ENCODE measurements around the gene BOD1.
A peak's percentile ranks its signal among the peaks of the same experiment; 100 is the strongest.

The BOD1 gene

GRCh38 chr5:173581408-173582215, 34.8 kb downstream of the BOD1 start:
- Mint-ChIP-seq H3K36me3 (peaks cover 10% of the 10 kb centered on the region), H3K27ac (no peak overlapping the region), H3K4me1 (ENCODE audit: low read depth) (no peaks in the 10 kb centered on the region), H3K4me3 (no peak overlapping the region), H3K9me3 (ENCODE audit: low read depth) (peaks cover 8% of the 10 kb centered on the region), H3K27me3 (peaks cover 9% of the 10 kb centered on the region)

GRCh38 chr5:173578947-173579615, 37.4 kb downstream of the BOD1 start:
- Mint-ChIP-seq H3K4me1 (ENCODE audit: low read depth) (no peaks in the 10 kb centered on the region), H3K27me3 (peaks cover 7% of the 10 kb centered on the region), H3K4me3 (no peak overlapping the region), H3K9me3 (ENCODE audit: low read depth) (peaks cover 8% of the 10 kb centered on the region), H3K36me3 (peaks cover 3% of the 10 kb centered on the region), H3K27ac (no peak overlapping the region)

DNA sequence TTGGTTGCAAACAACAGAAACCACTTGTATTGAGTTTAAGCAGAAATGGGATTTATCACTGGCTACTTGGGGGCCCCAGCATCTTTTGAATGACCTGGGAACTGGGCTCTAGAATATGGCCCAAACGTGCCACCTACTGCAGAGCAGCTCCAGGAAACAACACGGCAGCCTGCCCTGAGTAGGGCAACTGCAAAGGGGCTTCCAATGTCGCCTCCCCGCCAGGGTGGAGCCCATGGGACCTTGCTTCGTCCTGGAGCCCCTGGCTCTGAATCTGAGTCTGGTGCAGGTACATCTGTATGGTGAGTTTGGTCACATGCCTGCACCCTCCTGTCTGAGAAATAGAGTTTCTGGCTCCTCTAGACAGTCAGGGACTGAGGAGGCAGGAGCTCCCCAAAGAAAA, 38.6 kb downstream of the BOD1 start:
- H3K4me1 Mint-ChIP-seq (ENCODE audit: low read depth), result peaks cover 4% of the 10 kb centered on the region
- no peaks in the 10 kb centered on the region for H3K36me3 Mint-ChIP-seq
- H3K4me3 Mint-ChIP-seq, result no peak overlapping the region
- H3K9me3 Mint-ChIP-seq (ENCODE audit: low read depth), result peaks cover 8% of the 10 kb centered on the region
- no peak overlapping the region for H3K27ac Mint-ChIP-seq
- H3K27me3 Mint-ChIP-seq, result peaks cover 4% of the 10 kb centered on the region

- peaks cover 4% of the 10 kb centered on the region for H3K27me3 Mint-ChIP-seq
- no peak overlapping the region for H3K4me3 Mint-ChIP-seq
- peaks cover 8% of the 10 kb centered on the region for H3K9me3 Mint-ChIP-seq (ENCODE audit: low read depth)
- H3K27ac Mint-ChIP-seq, result no peak overlapping the region
- H3K36me3 Mint-ChIP-seq, result no peaks in the 10 kb centered on the region
- H3K4me1 Mint-ChIP-seq (ENCODE audit: low read depth), result peaks cover 7% of the 10 kb centered on the region
Observed at GRCh38 chr5:173577166-173577565, 39.3 kb downstream of the BOD1 start.

DNA sequence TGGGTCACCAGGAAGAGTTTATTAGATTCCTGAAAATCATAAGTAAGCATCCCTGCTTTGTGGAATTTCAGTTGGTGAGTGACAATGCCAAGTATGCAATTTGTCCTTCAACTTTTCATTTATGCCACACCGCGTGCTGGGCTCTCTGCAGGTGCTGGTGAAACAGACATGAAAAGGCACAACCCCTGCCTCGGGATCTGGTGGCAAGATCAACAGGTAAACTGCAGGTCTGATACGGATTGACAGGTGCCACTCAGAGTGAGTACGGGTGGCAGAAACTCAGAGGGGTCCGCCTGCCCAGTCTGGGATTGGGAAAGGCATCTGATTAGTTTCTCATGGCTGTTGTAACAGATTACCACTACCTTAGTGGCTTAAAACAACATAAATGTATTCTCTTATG, 40.5 kb downstream of the BOD1 start:
- Mint-ChIP-seq H3K27ac (no peak overlapping the region), H3K4me1 (ENCODE audit: low read depth) (peaks cover 7% of the 10 kb centered on the region), H3K27me3 (peaks cover 4% of the 10 kb centered on the region), H3K9me3 (ENCODE audit: low read depth) (peaks cover 8% of the 10 kb centered on the region), H3K36me3 (no peaks in the 10 kb centered on the region), H3K4me3 (no peak overlapping the region)

- H3K27ac Mint-ChIP-seq, result no peak overlapping the region
- H3K4me1 Mint-ChIP-seq (ENCODE audit: low read depth), result peaks cover 7% of the 10 kb centered on the region
- H3K27me3 Mint-ChIP-seq, result peaks cover 4% of the 10 kb centered on the region
- peaks cover 8% of the 10 kb centered on the region for H3K9me3 Mint-ChIP-seq (ENCODE audit: low read depth)
- H3K4me3 Mint-ChIP-seq, result no peak overlapping the region
- H3K36me3 Mint-ChIP-seq, result no peaks in the 10 kb centered on the region
Observed at GRCh38 chr5:173574983-173575382, 41.5 kb downstream of the BOD1 start.

- Mint-ChIP-seq H3K27ac (no peak overlapping the region), H3K9me3 (ENCODE audit: low read depth) (peaks cover 2% of the 10 kb centered on the region), H3K4me1 (ENCODE audit: low read depth) (peaks cover 7% of the 10 kb centered on the region), H3K4me3 (peak overlapping the region; percentile 23), H3K36me3 (peaks cover 2% of the 10 kb centered on the region), H3K27me3 (peaks cover 4% of the 10 kb centered on the region)
Observed at GRCh38 chr5:173573126-173573960, 43.1 kb downstream of the BOD1 start.

DNA sequence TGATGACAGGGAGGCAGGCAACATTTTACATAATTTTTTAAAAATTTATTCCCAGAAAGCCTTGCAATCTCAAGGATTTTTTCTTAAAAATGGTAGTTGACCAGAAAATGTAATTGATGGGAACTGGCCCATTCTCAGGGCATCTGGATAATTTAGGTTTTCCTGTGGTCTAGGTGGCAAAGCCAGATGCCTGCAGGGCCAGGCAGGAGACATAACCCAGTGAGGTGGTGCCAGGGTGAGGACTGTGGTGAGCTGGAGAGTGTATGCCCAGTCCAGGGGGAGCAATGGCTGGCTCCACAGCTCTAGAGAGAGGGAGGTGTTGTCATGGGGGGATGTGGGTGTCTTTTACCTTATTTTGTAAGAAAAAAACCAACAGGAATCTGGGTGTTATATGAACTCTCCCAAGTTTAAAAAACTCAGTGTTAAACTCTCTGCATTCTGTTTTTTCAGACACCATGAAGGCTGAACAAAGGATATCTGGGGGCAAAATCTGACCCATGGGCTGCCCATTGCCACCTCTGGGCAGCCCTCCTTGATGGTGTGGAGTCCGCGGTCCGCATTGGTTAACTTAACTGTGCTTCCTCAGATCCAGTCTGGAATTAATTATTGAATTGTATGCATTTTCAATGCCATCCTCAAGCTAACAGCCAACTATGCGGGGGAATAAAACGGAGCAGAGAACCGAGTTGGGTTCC, 43.9 kb downstream of the BOD1 start:
- peaks cover 7% of the 10 kb centered on the region for H3K4me1 Mint-ChIP-seq (ENCODE audit: low read depth)
- no peak overlapping the region for H3K27ac Mint-ChIP-seq
- H3K27me3 Mint-ChIP-seq, result peaks cover 9% of the 10 kb centered on the region
- peaks cover 10% of the 10 kb centered on the region for H3K9me3 Mint-ChIP-seq (ENCODE audit: low read depth)
- H3K36me3 Mint-ChIP-seq, result peaks cover 4% of the 10 kb centered on the region
- H3K4me3 Mint-ChIP-seq, result peak overlapping the region; percentile 23

DNA sequence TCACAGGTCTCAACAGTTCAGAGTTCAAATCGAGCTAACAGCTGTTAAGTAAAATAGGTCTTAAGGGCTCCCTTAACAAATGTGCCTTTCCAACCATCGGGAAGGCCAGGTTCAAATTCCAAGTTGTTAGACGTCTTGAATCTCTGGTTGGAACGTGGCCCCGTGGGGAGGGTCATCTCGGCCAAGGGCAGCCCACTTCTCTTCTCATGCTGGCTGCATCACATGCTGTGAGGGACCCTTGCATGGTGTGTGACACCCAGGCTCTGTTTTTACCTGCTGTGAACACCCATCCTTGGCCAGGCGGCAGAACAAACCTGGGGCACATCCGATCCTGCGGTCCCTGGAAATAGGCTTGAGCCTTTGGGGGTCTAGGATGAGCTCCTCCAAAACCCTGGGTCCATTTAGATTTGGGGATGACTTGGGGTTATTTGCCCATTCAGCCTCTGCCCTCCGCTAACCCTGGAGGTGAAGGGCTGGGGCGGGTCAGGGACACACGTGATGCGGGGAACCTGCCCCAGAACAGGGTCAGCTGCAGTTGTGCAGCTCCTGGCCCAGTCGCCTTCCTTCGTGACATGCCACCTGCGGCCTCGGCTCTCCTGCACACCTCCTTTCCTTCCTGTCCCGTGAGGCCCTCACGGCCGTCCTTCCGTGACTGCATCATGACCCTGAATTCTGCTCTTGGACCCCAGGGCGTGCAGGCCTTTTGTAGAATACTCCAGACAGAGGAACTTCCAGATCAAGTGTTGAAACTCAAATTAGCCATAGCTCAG, 45.9 kb downstream of the BOD1 start:
- peaks cover 7% of the 10 kb centered on the region for H3K4me1 Mint-ChIP-seq (ENCODE audit: low read depth)
- H3K27ac Mint-ChIP-seq, result no peak overlapping the region
- H3K36me3 Mint-ChIP-seq, result peaks cover 4% of the 10 kb centered on the region

DNA sequence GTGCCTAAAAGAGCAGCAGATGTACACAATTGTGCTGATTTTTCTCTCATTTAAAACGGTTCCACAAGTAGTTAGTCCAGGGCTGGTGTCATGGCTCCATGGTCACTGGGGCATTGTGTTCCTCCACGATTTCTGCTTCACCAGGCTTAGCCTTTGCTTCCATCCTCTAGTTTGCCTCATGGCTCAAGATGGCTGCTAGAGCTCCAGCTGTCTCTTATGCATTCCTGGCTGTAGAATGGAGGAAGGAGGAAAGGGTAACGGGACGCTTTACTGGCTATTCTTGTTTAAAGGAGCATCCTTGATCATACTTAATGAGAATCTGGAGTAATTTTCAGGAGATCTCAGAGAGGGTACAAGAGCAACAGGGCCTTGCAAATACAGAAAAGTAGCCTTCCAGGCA, 47.7 kb downstream of the BOD1 start:
- Mint-ChIP-seq H3K4me3 (no peak overlapping the region), H3K36me3 (peaks cover 4% of the 10 kb centered on the region), H3K4me1 (ENCODE audit: low read depth) (peaks cover 7% of the 10 kb centered on the region), H3K27ac (no peak overlapping the region), H3K27me3 (peaks cover 13% of the 10 kb centered on the region), H3K9me3 (ENCODE audit: low read depth) (peaks cover 10% of the 10 kb centered on the region)

More for the DNA sequence above, 45.9 kb downstream of the BOD1 start:
- Mint-ChIP-seq H3K9me3 (ENCODE audit: low read depth) (peaks cover 10% of the 10 kb centered on the region), H3K27me3 (peaks cover 13% of the 10 kb centered on the region), H3K4me3 (no peak overlapping the region)

DNA sequence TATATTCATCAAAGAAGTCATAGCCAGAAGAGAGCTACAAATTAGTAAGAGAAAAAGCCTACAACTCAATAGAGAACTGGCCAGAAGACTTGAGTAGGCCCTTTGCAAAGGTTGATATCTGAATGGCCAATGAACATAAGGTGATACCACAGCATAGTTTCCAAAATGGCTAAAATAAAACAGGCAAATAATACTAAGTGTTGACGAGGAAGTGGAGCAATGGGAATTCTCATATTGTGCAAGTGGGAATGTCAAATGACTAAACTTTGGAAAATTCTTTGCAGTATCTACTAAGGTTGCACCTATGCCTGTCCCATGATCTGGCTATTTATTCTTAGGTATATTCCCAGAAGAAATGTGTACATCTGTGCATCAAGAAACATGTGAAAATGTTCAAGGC, 48.3 kb downstream of the BOD1 start:
- Mint-ChIP-seq H3K27ac (no peak overlapping the region), H3K27me3 (peaks cover 12% of the 10 kb centered on the region), H3K36me3 (peaks cover 4% of the 10 kb centered on the region), H3K4me3 (no peak overlapping the region), H3K4me1 (ENCODE audit: low read depth) (peaks cover 6% of the 10 kb centered on the region), H3K9me3 (ENCODE audit: low read depth) (peaks cover 10% of the 10 kb centered on the region)

DNA sequence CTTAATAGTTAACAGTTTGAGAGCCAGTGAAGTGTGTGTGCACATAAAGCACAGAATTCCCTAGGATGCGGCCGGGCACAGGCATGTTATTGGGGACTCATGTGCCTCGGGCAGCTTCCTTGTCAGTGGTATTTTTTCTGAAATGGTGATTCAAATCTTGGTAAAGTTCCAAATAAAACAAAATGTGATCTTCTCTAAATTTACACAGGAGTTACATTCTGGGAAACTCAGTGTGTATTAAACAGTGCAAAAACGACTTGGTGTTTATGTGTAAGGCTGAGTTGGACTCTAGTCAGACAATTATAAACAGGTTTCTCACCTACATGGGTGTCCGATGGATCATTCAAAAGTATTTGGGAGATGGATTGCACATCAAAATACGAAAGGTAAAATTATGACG, 48.9 kb downstream of the BOD1 start:
- Mint-ChIP-seq H3K27me3 (peaks cover 14% of the 10 kb centered on the region), H3K4me3 (no peak overlapping the region), H3K27ac (no peak overlapping the region), H3K9me3 (ENCODE audit: low read depth) (peaks cover 10% of the 10 kb centered on the region), H3K36me3 (peaks cover 4% of the 10 kb centered on the region), H3K4me1 (ENCODE audit: low read depth) (peaks cover under 1% of the 10 kb centered on the region)

DNA sequence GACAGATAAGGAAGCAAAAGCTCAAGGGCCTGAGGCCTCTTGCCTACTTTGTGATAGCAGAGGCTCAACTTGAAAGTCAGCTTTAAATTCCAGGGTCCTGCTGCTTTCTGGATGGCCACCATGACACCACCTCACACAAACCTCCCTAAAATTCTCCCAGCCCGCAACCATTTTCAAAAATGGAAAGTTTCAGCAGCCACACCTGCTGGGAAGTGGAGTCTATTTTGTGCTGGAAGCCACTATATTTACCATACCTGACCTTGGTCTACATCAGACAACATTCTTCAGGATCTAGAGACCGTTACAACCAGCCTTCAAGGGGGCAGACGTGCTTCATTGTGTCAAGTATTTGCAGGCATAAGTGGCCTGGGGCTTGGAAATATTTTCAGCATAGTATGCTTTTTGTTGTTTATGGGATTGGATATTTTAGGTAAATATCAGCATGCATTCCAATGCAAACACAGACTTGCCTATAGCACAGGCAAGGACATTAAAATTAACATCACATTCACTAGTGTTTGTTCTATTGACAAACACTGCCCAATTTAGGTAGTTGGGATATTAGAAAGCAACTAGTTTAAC, 50.9 kb downstream of the BOD1 start:
- H3K27ac Mint-ChIP-seq, result no peak overlapping the region
- H3K4me3 Mint-ChIP-seq, result no peak overlapping the region
- H3K27me3 Mint-ChIP-seq, result peaks cover 23% of the 10 kb centered on the region
- H3K4me1 Mint-ChIP-seq (ENCODE audit: low read depth), result no peaks in the 10 kb centered on the region
- peaks cover 8% of the 10 kb centered on the region for H3K36me3 Mint-ChIP-seq
- H3K9me3 Mint-ChIP-seq (ENCODE audit: low read depth), result peaks cover 17% of the 10 kb centered on the region

DNA sequence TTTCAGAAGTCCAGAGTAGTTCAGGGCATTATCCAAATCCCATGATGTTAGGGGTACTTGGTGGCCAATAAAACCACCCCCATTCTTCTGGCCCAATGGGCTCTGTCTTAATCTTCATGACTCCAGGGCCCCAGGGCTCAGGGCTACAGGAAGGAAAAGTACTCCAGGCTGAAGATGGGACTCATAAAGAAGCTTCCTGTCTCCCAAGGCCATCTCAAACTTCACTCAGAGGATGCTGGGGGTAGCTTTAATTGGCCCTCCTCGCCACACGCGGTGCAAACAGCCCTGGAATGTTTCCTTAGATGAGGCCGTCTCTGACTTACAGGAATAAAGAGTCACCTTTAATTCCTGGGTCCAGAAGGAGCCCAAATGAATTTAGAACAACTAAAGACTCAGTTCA, 52.3 kb downstream of the BOD1 start:
- Mint-ChIP-seq H3K27me3 (peaks cover 23% of the 10 kb centered on the region), H3K36me3 (peaks cover 8% of the 10 kb centered on the region), H3K9me3 (ENCODE audit: low read depth) (peaks cover 17% of the 10 kb centered on the region), H3K4me3 (no peak overlapping the region), H3K4me1 (ENCODE audit: low read depth) (no peaks in the 10 kb centered on the region), H3K27ac (no peak overlapping the region)

Data from activated naive CD8-positive, alpha-beta T cell (primary cell).